ENCODE results near the gene BRWD1. TPM values are rescaled to one million over a fixed set of nuclear protein-coding genes. Genes with fewer than 3 reads are reported as not detected.
A peak's percentile ranks its signal among the peaks of the same experiment; 100 is the strongest.
"Not testable (repeated sequence)": the region's sequence is repeated elsewhere in the genome, so short reads cannot be mapped to it uniquely, and the experiment has no call there.

Gene BRWD1
- polyA plus RNA-seq, 6 donors from 2014 or later = 31.1 to 49.8 (median 44.1) TPM

- no peak overlapping the region for H3K27ac Mint-ChIP-seq
- no peaks in the 10 kb centered on the region for H3K4me1 Mint-ChIP-seq
- H3K36me3 Mint-ChIP-seq = peaks cover 0 to 4% of the 10 kb centered on the region in 2 donors
- no peaks in the 10 kb centered on the region for H3K27me3 Mint-ChIP-seq
- no peak overlapping the region for H3K4me3 Mint-ChIP-seq
- peaks cover 0 to 14% (median 4%) of the 10 kb centered on the region in 7 donors for H3K9me3 Mint-ChIP-seq
- ATAC-seq (ENCODE audit: low read depth in 2 of 2) (no peak), DNase-seq (no peak)
Observed at GRCh38 chr21:39141502-39141901, 171.9 kb downstream of the BRWD1 start.

- Mint-ChIP-seq H3K27me3 (no peaks in the 10 kb centered on the region), H3K4me3 (no peak overlapping the region), H3K4me1 (no peaks in the 10 kb centered on the region), H3K27ac (peak overlapping the region in 1 of 6 donors; percentile 13), H3K9me3 (no peaks in the 10 kb centered on the region), H3K36me3 (no peaks in the 10 kb centered on the region)
- ATAC-seq (ENCODE audit: low read depth in 2 of 2) = no peak
- no peak for DNase-seq
Observed at GRCh38 chr21:39137248-39138178, 175.9 kb downstream of the BRWD1 start.

DNA sequence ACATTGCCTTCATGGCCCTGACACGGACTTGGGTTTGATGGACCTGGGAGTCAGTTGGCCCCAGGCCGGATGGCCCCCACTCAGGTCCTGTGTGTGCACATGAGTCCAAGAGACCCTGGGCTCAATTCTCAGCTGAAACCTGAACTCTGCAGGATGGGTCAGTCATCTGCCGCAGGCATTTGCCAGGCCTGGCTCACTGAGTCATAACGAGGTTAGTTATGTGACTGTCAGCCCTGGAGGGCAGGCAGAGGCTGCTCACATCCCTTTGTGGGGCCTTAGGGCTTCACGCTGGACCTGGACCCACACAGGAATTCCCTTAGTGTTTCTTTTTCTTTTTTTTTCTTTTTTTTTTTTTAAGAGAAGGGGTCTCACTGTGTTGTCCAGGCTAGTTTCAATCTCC is 176.7 kb downstream of the BRWD1 start:
- no peak overlapping the region for H3K4me3 Mint-ChIP-seq
- DNase-seq (no peak), ATAC-seq (ENCODE audit: low read depth in 2 of 2) (no peak)
- no peaks in the 10 kb centered on the region for H3K27me3 Mint-ChIP-seq
- H3K4me1 Mint-ChIP-seq = no peaks in the 10 kb centered on the region
- no peaks in the 10 kb centered on the region for H3K36me3 Mint-ChIP-seq
- no peaks in the 10 kb centered on the region for H3K9me3 Mint-ChIP-seq
- H3K27ac Mint-ChIP-seq = no peak overlapping the region

DNA sequence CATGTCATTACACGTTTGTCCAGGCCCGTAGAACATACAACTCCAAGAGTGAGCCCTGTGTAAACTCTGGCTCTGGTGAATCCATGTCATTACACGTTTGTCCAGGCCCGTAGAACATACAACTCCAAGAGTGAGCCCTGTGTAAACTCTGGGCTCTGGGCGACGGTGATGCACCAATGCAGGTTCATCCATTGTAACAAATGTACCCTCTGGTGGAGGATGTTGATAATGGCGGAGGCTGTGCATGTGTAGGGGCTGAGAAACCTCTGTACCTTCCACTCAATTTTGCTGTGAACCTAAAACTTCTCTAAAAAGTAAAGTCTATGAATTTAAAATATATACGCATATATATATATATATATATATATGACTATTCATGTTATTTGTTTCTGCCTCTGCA is 177.3 kb downstream of the BRWD1 start:
- H3K4me3 Mint-ChIP-seq, H3K36me3 Mint-ChIP-seq, H3K4me1 Mint-ChIP-seq, H3K9me3 Mint-ChIP-seq, H3K27ac Mint-ChIP-seq, DNase-seq, H3K27me3 Mint-ChIP-seq: not testable (repeated sequence)
- peak in 1 of 2 donors; percentile 39 for ATAC-seq (ENCODE audit: low read depth in 2 of 2)

DNA sequence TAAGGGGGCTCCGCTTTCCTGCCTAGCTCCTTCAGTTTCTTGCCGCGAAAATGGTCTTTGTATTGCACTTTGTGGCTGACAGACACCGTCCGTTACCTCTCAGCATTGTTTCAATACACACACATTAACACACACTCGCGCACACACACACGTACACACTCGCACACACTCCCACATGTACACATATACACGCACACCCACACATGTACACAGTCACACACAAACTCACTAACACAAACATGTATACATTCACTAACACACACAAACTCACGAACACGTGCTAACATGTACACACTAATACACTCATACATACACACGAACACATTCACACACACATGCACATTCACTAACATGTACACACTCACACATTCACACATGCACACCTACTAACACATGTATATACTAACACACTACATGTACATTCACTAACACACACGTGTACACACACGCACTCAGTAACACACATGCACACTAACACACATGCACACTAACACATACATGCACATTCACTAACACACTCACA is 179.1 kb downstream of the BRWD1 start:
- H3K27me3 Mint-ChIP-seq = no peaks in the 10 kb centered on the region
- no peaks in the 10 kb centered on the region for H3K4me1 Mint-ChIP-seq
- ATAC-seq (ENCODE audit: low read depth in 2 of 2) = no peak

More for the DNA sequence above, 179.1 kb downstream of the BRWD1 start:
- Mint-ChIP-seq H3K9me3 (peaks cover 0 to 10% (median 0%) of the 10 kb centered on the region in 7 donors), H3K27ac (no peak overlapping the region), H3K36me3 (no peaks in the 10 kb centered on the region), H3K4me3 (no peak overlapping the region)
- no peak for DNase-seq

Other genes with a start within 250 kb of the BRWD1 start
- 10 to 100 TPM; 16.0 to 32.8 (median 27.2) TPM for gene PSMG1, start 130.2 kb downstream of the BRWD1 start, polyA plus RNA-seq (ENCODE audit: low read depth in 6 of 6)
- gene HMGN1, start 35.5 kb upstream of the BRWD1 start, polyA plus RNA-seq (ENCODE audit: low read depth in 6 of 6) = 100 to 1,000 TPM; 259 to 458 (median 306) TPM
- gene LCA5L, start 132.1 kb upstream of the BRWD1 start, polyA plus RNA-seq (ENCODE audit: low read depth in 6 of 6) = not detected
- 1 to 10 TPM in 3 of 6 donors, under 1 TPM in 1, not detected in 2; 0.86 to 2.5 (median 1.6) TPM for gene SH3BGR, start 138.3 kb upstream of the BRWD1 start, polyA plus RNA-seq (ENCODE audit: low read depth in 6 of 6)